Panc1 (cell line): ENCODE results near the gene MGME1. TPM values are rescaled to one million over a fixed set of nuclear protein-coding genes. Genes with fewer than 3 reads are reported as not detected.

Experiments used
- ATAC-seq: fragments of 200-7000 bp; cut with Tn5 transposase; 2 replicates; pipeline ENCODE4 v1.9.1; 2020; ENCODE audit warnings: mild to moderate bottlenecking, moderate library complexity
- BruUV-seq: library from RNA; stranded (reverse); fragments of 400-500 nt; replicated peaks from 2 replicates; lab custom pipeline; 2021; lab: Mats Ljungman, UMichigan
- CTCF ChIA-PET: fragments of 300-600 bp; sonication (Branson Sonifier 250); formaldehyde crosslinking; loops from one replicate; lab custom pipeline; 2022; ENCODE audit warnings: antibody characterized with exemption; lab: Charles Lee
- POLR2A ChIA-PET: fragments of 300-600 bp; sonication (Branson Sonifier 250); formaldehyde crosslinking; loops from one replicate; lab custom pipeline; 2022; ENCODE audit warnings: antibody characterized with exemption; lab: Charles Lee
- DNase-seq: peaks from one replicate; pipeline ENCODE4 v3.0.0-alpha.2; 2010; ENCODE audit warnings: low read depth, low spot score
- H3K27ac ChIP-seq: 2 replicates; pipeline ENCODE4 v1.5.1; 2011; ENCODE audit warnings: mild to moderate bottlenecking, low read length, inconsistent platforms
- H3K27me3 ChIP-seq: fragments of 200-500 bp; sonication (Bioruptor generic); 2 replicates; pipeline ENCODE4 v1.6.0; 2014; ENCODE audit warnings: low read length, inconsistent platforms; ENCODE audit not compliant: control insufficient read depth, insufficient read depth
- H3K36me3 ChIP-seq: fragments of 200-500 bp; sonication (Bioruptor generic); 2 replicates; pipeline ENCODE4 v1.5.1; 2014; ENCODE audit warnings: inconsistent platforms, mild to moderate bottlenecking, low read length, moderate library complexity; ENCODE audit not compliant: control insufficient read depth, insufficient read depth
- H3K4me1 ChIP-seq: 2 replicates; pipeline ENCODE4 v1.5.1; 2011; ENCODE audit warnings: inconsistent platforms, mild to moderate bottlenecking, low read length, moderate library complexity; ENCODE audit not compliant: control insufficient read depth, insufficient read depth
- H3K4me3 ChIP-seq, 2 experiments: 2 replicates each; pipeline ENCODE4 v1.5.1; 2011 to 2012; ENCODE audit warnings: low read depth in 2 of 2, low read length in 2 of 2, mild to moderate bottlenecking in 2 of 2, inconsistent platforms in 1 of 2, moderate library complexity in 1 of 2
- H3K9me3 ChIP-seq: fragments of 200-500 bp; sonication (Bioruptor generic); 2 replicates; pipeline ENCODE4 v1.5.1; 2014; ENCODE audit warnings: low read depth, mild to moderate bottlenecking, inconsistent platforms, low read length, moderate library complexity; ENCODE audit not compliant: control insufficient read depth, insufficient read depth
- POLR2AphosphoS5 ChIP-seq: IDR thresholded peaks from 2 replicates; pipeline ENCODE4 v1.6.1; 2012; ENCODE audit warnings: mild to moderate bottlenecking, low read depth, low read length, moderate library complexity
- SIN3A ChIP-seq: IDR thresholded peaks from 2 replicates; pipeline ENCODE4 v1.6.1; 2012; ENCODE audit warnings: low read depth, mild to moderate bottlenecking, low read length, moderate library complexity, borderline replicate concordance; ENCODE audit not compliant: insufficient read depth
- TCF7L2 ChIP-seq: IDR thresholded peaks from 2 replicates; pipeline ENCODE4 v1.6.1; 2011; ENCODE audit warnings: mild to moderate bottlenecking, low read depth, low read length, inconsistent platforms
- in situ Hi-C: cut with HindIII; loops from 2 replicates; pipeline ENCODE4 v1.10.0; 2016; ENCODE audit warnings: low sequenced_read_pairs, low pct_unique_long_range_greater_than_20kb
- intact Hi-C: fragments of 100-400 bp; cut with micrococcal nuclease; formaldehyde crosslinking; loops from one replicate; pipeline ENCODE4 v1.10.0; 2022; ENCODE audit not compliant: unreplicated experiment
- total RNA-seq: library from RNA; stranded (reverse); gene quantifications from one replicate; pipeline ENCODE4 v1.2.1, GENCODE V29; 2021; ENCODE audit not compliant: unreplicated experiment
- TF ChIP-seq, protein P1 (sequence below): fragments of 450-650 bp; IDR thresholded peaks from 2 replicates; pipeline ENCODE4 v1.5.1; 2017; ENCODE audit warnings: mild to moderate bottlenecking
- TF ChIP-seq, protein P2 (sequence below), 2 experiments: IDR thresholded peaks; 2 replicates each; pipeline ENCODE4 v1.6.1; 2011 to 2012; ENCODE audit warnings: low read depth in 2 of 2, control low read depth in 1 of 2, low read length in 1 of 2, mild to moderate bottlenecking in 1 of 2, moderate library complexity in 1 of 2; ENCODE audit not compliant: insufficient read depth in 1 of 2

MGME1 gene
- total RNA-seq, 1 experiment from 2014 or later, result 27.0 TPM

DNA sequence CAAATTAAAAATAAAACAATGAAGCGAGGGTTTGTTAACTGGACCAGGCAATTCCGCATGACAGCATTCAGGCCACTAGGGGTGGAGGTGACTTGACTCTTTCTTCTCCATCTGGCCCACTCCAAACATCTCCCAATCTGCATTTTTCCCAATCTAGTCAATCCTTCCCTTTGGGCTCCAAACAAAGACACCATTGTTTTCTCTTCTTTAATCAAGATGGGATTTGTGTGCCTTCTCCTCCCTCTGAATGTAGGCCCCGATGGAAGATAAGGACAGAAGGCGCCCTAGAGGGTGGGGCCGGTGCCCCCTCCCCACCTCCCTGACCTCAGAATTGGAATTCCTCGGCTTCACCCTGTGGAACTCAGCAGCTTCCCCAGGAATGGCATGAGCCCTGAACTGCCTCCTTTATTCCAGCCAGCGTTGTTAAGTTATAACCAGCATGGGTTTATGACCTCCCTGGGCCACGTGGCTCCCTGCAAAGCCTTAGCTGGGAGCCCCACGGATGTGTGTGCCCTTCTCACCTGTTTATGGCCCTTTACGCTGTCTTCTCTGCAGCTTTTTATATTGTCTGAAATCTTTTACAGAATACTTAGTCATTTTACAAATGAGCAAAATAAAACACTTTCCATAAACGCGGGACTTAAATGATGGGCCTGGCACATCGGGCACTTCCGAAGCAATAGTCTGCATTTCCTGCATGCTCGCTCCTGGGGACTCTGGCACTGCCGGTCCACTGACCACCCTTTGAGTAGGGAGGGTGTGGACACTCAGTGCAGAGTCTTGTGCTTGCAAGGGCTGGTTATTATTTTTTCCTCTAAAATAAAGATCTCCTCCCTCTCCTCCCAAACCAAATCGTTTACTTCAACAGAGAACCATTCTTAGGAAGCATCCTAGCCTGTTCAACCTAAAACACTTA is 64.4 kb downstream of the MGME1 start:
- Histone ChIP-seq H3K27ac (no peak overlapping the region), H3K4me3 (no peak overlapping the region), H3K9me3 (no peaks in the 10 kb centered on the region), H3K36me3 (no peaks in the 10 kb centered on the region), H3K4me1 (peaks cover 4% of the 10 kb centered on the region), H3K27me3 (no peaks in the 10 kb centered on the region)
- BruUV-seq, result no TSS peak
- ChIA-PET CTCF (no interaction called here), POLR2A (no interaction called here)
- no peak for TF ChIP-seq SIN3A
- TF ChIP-seq, protein P1, sequence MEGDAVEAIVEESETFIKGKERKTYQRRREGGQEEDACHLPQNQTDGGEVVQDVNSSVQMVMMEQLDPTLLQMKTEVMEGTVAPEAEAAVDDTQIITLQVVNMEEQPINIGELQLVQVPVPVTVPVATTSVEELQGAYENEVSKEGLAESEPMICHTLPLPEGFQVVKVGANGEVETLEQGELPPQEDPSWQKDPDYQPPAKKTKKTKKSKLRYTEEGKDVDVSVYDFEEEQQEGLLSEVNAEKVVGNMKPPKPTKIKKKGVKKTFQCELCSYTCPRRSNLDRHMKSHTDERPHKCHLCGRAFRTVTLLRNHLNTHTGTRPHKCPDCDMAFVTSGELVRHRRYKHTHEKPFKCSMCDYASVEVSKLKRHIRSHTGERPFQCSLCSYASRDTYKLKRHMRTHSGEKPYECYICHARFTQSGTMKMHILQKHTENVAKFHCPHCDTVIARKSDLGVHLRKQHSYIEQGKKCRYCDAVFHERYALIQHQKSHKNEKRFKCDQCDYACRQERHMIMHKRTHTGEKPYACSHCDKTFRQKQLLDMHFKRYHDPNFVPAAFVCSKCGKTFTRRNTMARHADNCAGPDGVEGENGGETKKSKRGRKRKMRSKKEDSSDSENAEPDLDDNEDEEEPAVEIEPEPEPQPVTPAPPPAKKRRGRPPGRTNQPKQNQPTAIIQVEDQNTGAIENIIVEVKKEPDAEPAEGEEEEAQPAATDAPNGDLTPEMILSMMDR, result no peak
- TF ChIP-seq POLR2AphosphoS5, result no peak
- TF ChIP-seq TCF7L2, result no peak
- TF ChIP-seq, protein P2, sequence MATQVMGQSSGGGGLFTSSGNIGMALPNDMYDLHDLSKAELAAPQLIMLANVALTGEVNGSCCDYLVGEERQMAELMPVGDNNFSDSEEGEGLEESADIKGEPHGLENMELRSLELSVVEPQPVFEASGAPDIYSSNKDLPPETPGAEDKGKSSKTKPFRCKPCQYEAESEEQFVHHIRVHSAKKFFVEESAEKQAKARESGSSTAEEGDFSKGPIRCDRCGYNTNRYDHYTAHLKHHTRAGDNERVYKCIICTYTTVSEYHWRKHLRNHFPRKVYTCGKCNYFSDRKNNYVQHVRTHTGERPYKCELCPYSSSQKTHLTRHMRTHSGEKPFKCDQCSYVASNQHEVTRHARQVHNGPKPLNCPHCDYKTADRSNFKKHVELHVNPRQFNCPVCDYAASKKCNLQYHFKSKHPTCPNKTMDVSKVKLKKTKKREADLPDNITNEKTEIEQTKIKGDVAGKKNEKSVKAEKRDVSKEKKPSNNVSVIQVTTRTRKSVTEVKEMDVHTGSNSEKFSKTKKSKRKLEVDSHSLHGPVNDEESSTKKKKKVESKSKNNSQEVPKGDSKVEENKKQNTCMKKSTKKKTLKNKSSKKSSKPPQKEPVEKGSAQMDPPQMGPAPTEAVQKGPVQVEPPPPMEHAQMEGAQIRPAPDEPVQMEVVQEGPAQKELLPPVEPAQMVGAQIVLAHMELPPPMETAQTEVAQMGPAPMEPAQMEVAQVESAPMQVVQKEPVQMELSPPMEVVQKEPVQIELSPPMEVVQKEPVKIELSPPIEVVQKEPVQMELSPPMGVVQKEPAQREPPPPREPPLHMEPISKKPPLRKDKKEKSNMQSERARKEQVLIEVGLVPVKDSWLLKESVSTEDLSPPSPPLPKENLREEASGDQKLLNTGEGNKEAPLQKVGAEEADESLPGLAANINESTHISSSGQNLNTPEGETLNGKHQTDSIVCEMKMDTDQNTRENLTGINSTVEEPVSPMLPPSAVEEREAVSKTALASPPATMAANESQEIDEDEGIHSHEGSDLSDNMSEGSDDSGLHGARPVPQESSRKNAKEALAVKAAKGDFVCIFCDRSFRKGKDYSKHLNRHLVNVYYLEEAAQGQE (IDR thresholded peaks at IDR 0.05; ENCODE audit: insufficient read depth in 1 of 2, low read depth in 2 of 2, low read length in 1 of 2), result no peak
- ATAC-seq (peak; percentile 68), DNase-seq (no peak)
- intact Hi-C loops, result no loop called here
- in situ Hi-C loops, result no loop called here

- DNase-seq (no peak), ATAC-seq (no peak)
- no peak overlapping the region for H3K27ac ChIP-seq
- in situ Hi-C loops (no loop called here), intact Hi-C loops (no loop called here)
- POLR2A ChIA-PET, result no interaction called here
- peaks cover 4% of the 10 kb centered on the region for H3K4me1 ChIP-seq
- no peak for TF ChIP-seq POLR2AphosphoS5
- no TSS peak for BruUV-seq
- H3K4me3 ChIP-seq, result no peak overlapping the region
- no peaks in the 10 kb centered on the region for H3K9me3 ChIP-seq
- CTCF ChIA-PET, result no interaction called here
- no peaks in the 10 kb centered on the region for H3K36me3 ChIP-seq
- no peaks in the 10 kb centered on the region for H3K27me3 ChIP-seq
These were observed 65.2 kb downstream of the MGME1 start for GRCh38 chr20:18034039-18034438.

GRCh38 chr20:18039063-18039462 is 70.2 kb downstream of the MGME1 start:
- Histone ChIP-seq H3K27ac (no peak overlapping the region), H3K4me1 (no peaks in the 10 kb centered on the region), H3K9me3 (no peaks in the 10 kb centered on the region), H3K27me3 (no peaks in the 10 kb centered on the region), H3K4me3 (no peak overlapping the region), H3K36me3 (no peaks in the 10 kb centered on the region)
- in situ Hi-C loops, result no loop called here
- POLR2A ChIA-PET, result no interaction called here
- intact Hi-C loops, result no loop called here
- CTCF ChIA-PET, result no interaction called here
- DNase-seq (no peak), ATAC-seq (no peak)
- no TSS peak for BruUV-seq
- TF ChIP-seq SIN3A (no peak), POLR2AphosphoS5 (no peak), TCF7L2 (no peak)
- TF ChIP-seq, protein P2 (IDR thresholded peaks at IDR 0.05; ENCODE audit: insufficient read depth in 1 of 2, low read depth in 2 of 2, low read length in 1 of 2), result no peak
- TF ChIP-seq, protein P1, result no peak
